ENCODE data around the gene PDE3B.

The PDE3B gene

DNA sequence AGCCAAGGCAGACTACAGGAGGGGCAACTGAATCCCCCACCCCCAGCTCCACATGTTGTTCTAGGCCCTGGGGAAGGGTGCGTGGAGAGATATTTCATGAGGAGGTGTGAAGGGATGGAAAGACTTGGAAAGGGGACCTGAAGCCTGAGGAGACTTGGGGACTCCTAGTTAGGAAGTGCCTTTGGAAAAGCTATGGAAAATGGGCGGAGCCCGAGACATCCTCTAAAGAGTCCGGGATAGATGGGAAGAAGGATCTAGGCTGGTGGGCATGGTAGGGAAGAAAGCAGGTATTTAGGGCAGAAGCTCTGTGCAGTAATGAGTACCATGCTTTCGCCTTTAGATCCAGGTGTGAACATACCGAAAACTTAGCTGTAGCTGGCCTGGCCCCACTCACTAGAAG lies 263.4 kb downstream of the PDE3B start:
- peak overlapping the region; percentile 52 to 98 (median 91); a peak in 20 of 22 replicates for H3K4me2 ChIP-seq
- no peaks in the 10 kb centered on the region for H3K9me3 ChIP-seq (replicated peaks in 1 of 11)
- no peaks in the 10 kb centered on the region for H4K20me1 ChIP-seq
- no peaks in the 10 kb centered on the region for H3K27me3 ChIP-seq
- H3K36me3 ChIP-seq, result no peaks in the 10 kb centered on the region
- peaks cover 34 to 60% (median 50%) of the 10 kb centered on the region in 10 experiments for H3K4me1 ChIP-seq
- no peak overlapping the region for H3K4me3 ChIP-seq
- H3K9ac ChIP-seq, result no peak overlapping the region
- H3K27ac ChIP-seq, result peak overlapping the region in 4 of 11 experiments; percentile 24 to 60 (median 50); a peak in 4 of 22 replicates
- no peak for TF ChIP-seq Cebpa-rat (IDR thresholded peaks at IDR 0.05)

DNA sequence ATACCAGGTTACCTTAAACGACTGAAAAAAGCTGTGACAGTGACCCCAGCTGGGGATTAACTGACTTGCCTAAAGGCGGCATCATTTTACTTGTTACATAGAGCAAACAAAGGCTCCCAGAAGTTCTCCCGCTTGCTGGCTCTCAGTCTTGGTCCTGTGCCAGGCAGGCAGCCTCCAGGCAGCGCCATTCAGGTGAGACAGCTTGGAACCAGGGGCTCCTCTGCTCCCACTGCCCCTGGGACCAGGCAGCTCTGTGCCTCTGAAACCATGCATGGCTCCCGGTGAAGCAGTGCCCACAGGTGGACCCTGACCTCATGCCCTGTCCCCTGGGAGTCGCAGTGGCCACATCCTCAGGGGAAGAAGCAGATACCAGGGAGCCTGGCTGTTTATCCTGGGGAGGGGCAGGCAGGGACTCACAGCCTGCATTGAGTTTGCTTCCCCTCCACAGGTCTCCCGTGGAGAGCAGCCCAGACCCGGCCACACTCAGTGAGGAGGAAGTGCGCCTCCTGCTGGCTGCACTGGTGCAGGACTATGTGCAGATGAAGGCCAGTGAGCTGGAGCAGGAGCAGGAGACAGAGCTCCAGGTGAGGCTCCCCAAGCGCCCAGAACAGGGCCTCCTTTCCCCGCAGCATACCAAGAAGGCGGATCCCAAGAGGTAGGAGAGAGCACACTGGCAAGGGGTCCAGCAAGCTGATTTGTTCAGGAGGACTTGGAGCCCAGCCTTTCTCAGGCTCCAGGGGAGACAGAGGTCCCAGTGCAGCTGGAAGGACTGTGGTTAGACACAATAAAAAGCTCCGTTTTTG lies 264.0 kb downstream of the PDE3B start:
- H3K9ac ChIP-seq, result peak overlapping the region in 4 of 11 experiments; percentile 6 to 51 (median 14); a peak in 2 of 22 replicates
- H3K4me2 ChIP-seq, result peak overlapping the region; percentile 52 to 98 (median 91)
- no peaks in the 10 kb centered on the region for H3K36me3 ChIP-seq
- H3K4me3 ChIP-seq, result no peak overlapping the region
- H3K27ac ChIP-seq, result peak overlapping the region in 8 of 11 experiments; percentile 16 to 60 (median 40); a peak in 13 of 22 replicates
- no peaks in the 10 kb centered on the region for H3K9me3 ChIP-seq (replicated peaks in 1 of 11)
- H4K20me1 ChIP-seq, result no peaks in the 10 kb centered on the region
- 0 out of 22 replicates have a peak, but pooled peaks of 2 of the 11 experiments have one; percentile 26 to 41 for TF ChIP-seq Cebpa-rat (IDR thresholded peaks at IDR 0.05)
- peaks cover 34 to 58% (median 50%) of the 10 kb centered on the region in 10 experiments for H3K4me1 ChIP-seq
- H3K27me3 ChIP-seq, result no peaks in the 10 kb centered on the region

DNA sequence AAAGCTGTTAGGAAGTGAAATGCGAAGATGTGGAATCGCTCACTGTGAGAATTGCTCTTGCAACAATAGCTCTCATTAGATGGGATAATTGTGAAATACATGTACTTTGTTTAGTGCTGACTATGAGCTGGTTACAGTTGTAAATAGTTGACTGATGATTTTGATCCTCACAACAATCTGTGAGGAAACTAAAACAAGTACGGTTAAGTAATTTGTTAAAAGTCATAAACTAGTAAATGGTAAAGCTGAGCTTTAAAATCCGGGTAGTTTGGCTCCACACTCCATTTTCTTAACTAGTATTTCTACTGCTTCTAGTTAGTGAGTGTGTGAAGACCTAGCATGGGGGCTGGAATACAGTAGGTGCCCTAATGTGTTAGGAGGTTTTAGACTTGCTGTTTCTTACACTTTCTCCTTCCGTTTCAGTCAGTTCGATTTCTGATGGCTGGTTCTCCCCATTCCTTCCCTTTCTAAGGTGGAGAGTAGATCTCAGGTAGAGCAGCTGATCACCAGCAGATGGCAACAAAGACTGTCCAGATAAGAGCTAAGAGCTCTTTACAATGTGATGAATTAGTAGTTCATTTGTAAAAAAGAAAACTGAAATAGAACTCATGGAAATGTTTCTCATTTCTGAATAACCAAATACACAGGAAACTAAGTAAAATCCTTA lies 264.7 kb downstream of the PDE3B start:
- Histone ChIP-seq H3K27ac (peak overlapping the region in 8 of 11 experiments; percentile 6 to 57 (median 22); a peak in 7 of 22 replicates), H3K9ac (peak overlapping the region in 3 of 11 experiments; percentile 19 to 22 (median 22); a peak in 2 of 22 replicates), H3K9me3 (replicated peaks in 1 of 11) (no peaks in the 10 kb centered on the region), H4K20me1 (no peaks in the 10 kb centered on the region), H3K27me3 (no peaks in the 10 kb centered on the region), H3K4me3 (no peak overlapping the region), H3K4me1 (peaks cover 34 to 54% (median 49%) of the 10 kb centered on the region in 10 experiments), H3K4me2 (peak overlapping the region; percentile 52 to 98 (median 91)), H3K36me3 (no peaks in the 10 kb centered on the region)
- TF ChIP-seq Cebpa-rat (IDR thresholded peaks at IDR 0.05), result peak in 4 of 11 experiments; percentile 16 to 58 (median 46); a peak in 4 of 22 replicates

DNA sequence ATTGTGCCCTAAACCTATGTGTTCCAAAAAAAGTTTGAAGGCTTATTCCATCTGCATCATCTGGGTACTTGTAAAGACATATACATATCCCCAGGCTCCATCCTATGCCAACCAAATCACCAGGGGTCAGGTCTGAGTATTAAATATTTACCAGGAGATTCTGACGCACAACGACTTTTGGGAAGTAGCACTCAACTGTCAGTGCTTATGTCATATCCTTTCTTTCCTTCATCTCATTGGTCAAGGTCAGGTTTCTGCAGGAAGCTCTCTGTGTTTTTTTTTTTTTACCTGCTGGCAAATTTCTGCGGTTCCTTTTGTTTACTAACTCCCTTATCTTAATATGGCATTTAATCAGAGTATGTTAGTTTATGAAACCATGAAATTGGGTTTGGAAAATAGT lies 270.9 kb downstream of the PDE3B start:
- Histone ChIP-seq H3K36me3 (peaks cover 0 to 20% (median 0%) of the 10 kb centered on the region in 11 experiments; a peak in 2 of 22 replicates), H3K4me2 (no peak overlapping the region), H4K20me1 (no peaks in the 10 kb centered on the region), H3K27me3 (no peaks in the 10 kb centered on the region), H3K9me3 (replicated peaks in 1 of 11) (peaks cover 0 to 13% (median 7%) of the 10 kb centered on the region in 11 experiments; a peak in 11 of 22 replicates), H3K4me3 (no peak overlapping the region), H3K4me1 (no peaks in the 10 kb centered on the region), H3K9ac (no peak overlapping the region), H3K27ac (no peak overlapping the region)
- TF ChIP-seq Cebpa-rat (IDR thresholded peaks at IDR 0.05), result no peak

DNA sequence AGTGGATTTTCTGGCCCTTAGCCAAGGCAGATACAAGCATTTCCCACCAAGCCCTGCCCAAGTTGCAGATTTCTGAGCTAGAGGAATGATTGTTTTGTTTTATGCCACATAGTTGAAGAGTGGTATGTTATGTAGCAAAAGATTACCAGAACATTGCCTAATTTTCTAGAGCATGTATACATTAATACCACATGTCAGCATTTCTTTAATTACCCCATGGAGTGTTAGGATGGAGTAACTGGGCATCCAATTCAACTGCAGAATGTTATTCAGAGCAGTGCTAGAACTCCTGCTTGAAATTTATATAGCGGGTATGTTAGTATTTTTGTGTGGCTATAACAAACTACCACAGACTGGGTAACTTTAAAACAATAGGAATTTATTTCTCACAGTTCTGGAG lies 272.8 kb downstream of the PDE3B start:
- no peak overlapping the region for H3K27ac ChIP-seq
- H3K4me1 ChIP-seq, result no peaks in the 10 kb centered on the region
- no peak for TF ChIP-seq Cebpa-rat (IDR thresholded peaks at IDR 0.05)
- no peaks in the 10 kb centered on the region for H3K27me3 ChIP-seq
- H3K36me3 ChIP-seq, result peaks cover 0 to 20% (median 0%) of the 10 kb centered on the region in 11 experiments; a peak in 2 of 22 replicates
- no peak overlapping the region for H3K4me2 ChIP-seq
- no peaks in the 10 kb centered on the region for H4K20me1 ChIP-seq
- H3K9ac ChIP-seq, result no peak overlapping the region
- H3K9me3 ChIP-seq (replicated peaks in 1 of 11), result peaks cover 0 to 13% (median 7%) of the 10 kb centered on the region in 11 experiments; a peak in 11 of 22 replicates
- no peak overlapping the region for H3K4me3 ChIP-seq

Measured in BLaER1 treated with 17β-estradiol and CSF1 and Interleukin-3, amounts not matched to agents 10 nM and 100 nM (cell line).